H1 (cell line): ENCODE data around the gene DYNLT3. TPM values are rescaled to one million over a fixed set of nuclear protein-coding genes. Genes with fewer than 3 reads are reported as not detected.

ENCODE experiments used
- CTCF ChIA-PET: fragments of 300-600 bp; sonication (Branson Sonifier 250); formaldehyde crosslinking; loops from one replicate; lab custom pipeline; 2021; ENCODE audit not compliant: partially characterized antibody; lab: Charles Lee
- POLR2A ChIA-PET: fragments of 300-600 bp; sonication (Branson Sonifier 250); formaldehyde crosslinking; loops from one replicate; lab custom pipeline; 2021; ENCODE audit warnings: inconsistent platforms; ENCODE audit not compliant: partially characterized antibody; lab: Charles Lee
- DNase-seq, 2 experiments: peaks; one replicate each; pipeline versions ENCODE4 v3.0.0 to v3.0.0-alpha.2; 2010 to 2022; ENCODE audit warnings: low spot score in 2 of 2, low read depth in 1 of 2, mixed read lengths in 1 of 2
- FAIRE-seq: peaks from 2 replicates; lab custom pipeline; 2011; peaks lifted over from hg19 to GRCh38; lab: Jason Lieb, UNC
- H2AFZ ChIP-seq: 2 replicates; pipeline ENCODE4 v1.8.1; 2012; ENCODE audit warnings: low read length, inconsistent platforms
- H2AK5ac ChIP-seq: 2 replicates; pipeline ENCODE4 v1.6.1; 2013; ENCODE audit warnings: low read depth, low read length
- H2BK120ac ChIP-seq: replicated peaks from 2 replicates; pipeline ENCODE3; 2013; ENCODE audit warnings: low read depth, low read length, inconsistent platforms
- H2BK12ac ChIP-seq: 2 replicates; pipeline ENCODE4 v1.6.1; 2013; ENCODE audit warnings: low read depth, low read length
- H2BK15ac ChIP-seq: 2 replicates; pipeline ENCODE4 v1.6.1; 2013; ENCODE audit warnings: low read length
- H2BK20ac ChIP-seq: 2 replicates; pipeline ENCODE4 v1.6.1; 2013; ENCODE audit warnings: low read length
- H2BK5ac ChIP-seq: 2 replicates; pipeline ENCODE4 v1.6.1; 2013; ENCODE audit warnings: low read depth, low read length
- H3K14ac ChIP-seq: 2 replicates; pipeline ENCODE4 v1.6.1; 2013; ENCODE audit warnings: inconsistent platforms; ENCODE audit not compliant: insufficient read length
- H3K18ac ChIP-seq: 2 replicates; pipeline ENCODE4 v1.6.1; 2013; ENCODE audit warnings: low read length; ENCODE audit errors: extremely low read depth
- H3K23ac ChIP-seq: 2 replicates; pipeline ENCODE4 v1.6.1; 2013; ENCODE audit warnings: inconsistent platforms; ENCODE audit not compliant: insufficient read length
- H3K23me2 ChIP-seq: 2 replicates; pipeline ENCODE4 v1.6.1; 2013; ENCODE audit warnings: low read depth, low read length
- H3K27ac ChIP-seq: 2 replicates; pipeline ENCODE4 v1.6.1; 2011; ENCODE audit warnings: low read depth, low read length, inconsistent platforms
- H3K27me3 ChIP-seq, 4 experiments: replicated peaks in 1 of 4; 1 replicate in 1 of 4; 2 replicates in 3 of 4; pipeline versions ENCODE4 v1.6.1 to v1.8.1; 2011 to 2013; ENCODE audit warnings: low read length in 3 of 4, mild to moderate bottlenecking in 3 of 4, inconsistent platforms in 2 of 4, mixed read lengths in 2 of 4, moderate library complexity in 1 of 4; ENCODE audit not compliant: control insufficient read depth in 3 of 4, insufficient read depth in 3 of 4; ENCODE audit errors: extremely low read depth in 1 of 4
- H3K36me3 ChIP-seq, 4 experiments: 2 replicates each; pipeline versions ENCODE4 v1.6.1 to v1.8.1; 2011 to 2013; ENCODE audit warnings: mild to moderate bottlenecking in 4 of 4, low read length in 3 of 4, moderate library complexity in 2 of 4, control low read depth in 1 of 4, inconsistent platforms in 1 of 4; ENCODE audit not compliant: insufficient read depth in 4 of 4, control insufficient read depth in 2 of 4
- H3K4ac ChIP-seq: replicated peaks from 2 replicates; pipeline ENCODE3; 2013; ENCODE audit warnings: low read length, low read depth, mixed read lengths, inconsistent platforms; ENCODE audit not compliant: insufficient read length
- H3K4me1 ChIP-seq, 4 experiments: replicated peaks in 1 of 4; 1 replicate in 1 of 4; 2 replicates in 3 of 4; pipeline versions ENCODE4 v1.6.1 to v1.8.1; 2011 to 2013; ENCODE audit warnings: low read length in 3 of 4, inconsistent platforms in 2 of 4, mixed read lengths in 1 of 4; ENCODE audit not compliant: insufficient read depth in 4 of 4, control insufficient read depth in 3 of 4
- H3K4me2 ChIP-seq, 2 experiments: 2 replicates each; pipeline versions ENCODE4 v1.6.1 to v1.8.1; 2011 to 2013; ENCODE audit warnings: low read depth in 2 of 2, low read length in 2 of 2, control low read depth in 1 of 2, inconsistent platforms in 1 of 2, mild to moderate bottlenecking in 1 of 2; ENCODE audit not compliant: insufficient read depth in 1 of 2
- H3K4me3 ChIP-seq, 4 experiments: fragments of 200-600, 300-600 bp in 1 of 4; sonication (generic), shearing (Covaris generic), sonication (Bioruptor Twin) in 1 of 4; 2 replicates each; pipeline versions ENCODE4 v1.5.1 to v1.8.1; 2011 to 2016; ENCODE audit warnings: low read length in 4 of 4, low read depth in 3 of 4, control low read depth in 2 of 4, inconsistent platforms in 2 of 4, mild to moderate bottlenecking in 2 of 4, mixed read lengths in 1 of 4, moderate library complexity in 1 of 4; ENCODE audit not compliant: insufficient read depth in 2 of 4; ENCODE audit errors: extremely low read depth in 1 of 4
- H3K56ac ChIP-seq: replicated peaks from 2 replicates; pipeline ENCODE3; 2013; ENCODE audit warnings: low read depth, mild to moderate bottlenecking, mixed read lengths, low read length, inconsistent platforms; ENCODE audit not compliant: insufficient read length
- H3K79me1 ChIP-seq: 2 replicates; pipeline ENCODE4 v1.6.1; 2013; ENCODE audit warnings: low read depth, low read length, control low read depth
- H3K79me2 ChIP-seq, 2 experiments: 2 replicates each; pipeline versions ENCODE4 v1.6.1 to v1.8.1; 2012 to 2013; ENCODE audit warnings: low read length in 2 of 2, mild to moderate bottlenecking in 2 of 2, inconsistent platforms in 1 of 2; ENCODE audit not compliant: insufficient read depth in 2 of 2, control insufficient read depth in 1 of 2
- H3K9ac ChIP-seq, 4 experiments: replicated peaks in 1 of 4; 1 replicate in 1 of 4; 2 replicates in 3 of 4; pipeline versions ENCODE4 v1.6.1 to v1.8.1; 2011 to 2013; ENCODE audit warnings: low read depth in 3 of 4, low read length in 3 of 4, control low read depth in 2 of 4, mild to moderate bottlenecking in 2 of 4, moderate library complexity in 2 of 4, inconsistent platforms in 1 of 4; ENCODE audit errors: extremely low read depth in 1 of 4
- H3K9me3 ChIP-seq, 2 experiments: 2 replicates each; pipeline versions ENCODE4 v1.6.1 to v1.8.1; 2012 to 2013; ENCODE audit warnings: mild to moderate bottlenecking in 2 of 2, moderate library complexity in 2 of 2, control low read depth in 1 of 2, inconsistent platforms in 1 of 2, low read depth in 1 of 2, low read length in 1 of 2, mixed read lengths in 1 of 2; ENCODE audit not compliant: insufficient read depth in 2 of 2
- H4K20me1 ChIP-seq, 2 experiments: replicated peaks in 1 of 2; 2 replicates each; pipeline versions ENCODE3 to v1.8.1; 2011 to 2013; ENCODE audit warnings: inconsistent platforms in 2 of 2, low read length in 2 of 2, mild to moderate bottlenecking in 1 of 2; ENCODE audit not compliant: insufficient read depth in 2 of 2, control insufficient read depth in 1 of 2
- H4K5ac ChIP-seq: 2 replicates; pipeline ENCODE4 v1.6.1; 2013; ENCODE audit warnings: low read length, low read depth, mixed read lengths, inconsistent platforms; ENCODE audit not compliant: insufficient read length
- H4K8ac ChIP-seq: 2 replicates; pipeline ENCODE4 v1.8.0; 2013; ENCODE audit warnings: mild to moderate bottlenecking, moderate library complexity, low read length, inconsistent platforms; ENCODE audit not compliant: insufficient read depth; ENCODE audit errors: extremely low read depth
- H4K91ac ChIP-seq: replicated peaks from 2 replicates; pipeline ENCODE3; 2013; ENCODE audit warnings: low read length, mixed read lengths, inconsistent platforms; ENCODE audit not compliant: insufficient read length
- CBX5 ChIP-seq: fragments of 300-800, 300-1000 bp; sonication (generic); IDR thresholded peaks from 2 replicates; pipeline ENCODE4 v1.7.1; 2016; ENCODE audit warnings: antibody characterized with exemption, low read length, low read depth
- CHD1 ChIP-seq: IDR thresholded peaks from 2 replicates; pipeline ENCODE4 v1.6.1; 2012; ENCODE audit warnings: low read depth, low read length, improper control_type of control experiment
- CTBP2 ChIP-seq: IDR thresholded peaks from 2 replicates; pipeline ENCODE4 v1.7.0; 2011; ENCODE audit warnings: borderline replicate concordance, mild to moderate bottlenecking, moderate library complexity, mixed read lengths, low read length; ENCODE audit not compliant: insufficient read depth, insufficient read length
- FOSL1 ChIP-seq: IDR thresholded peaks from 2 replicates; pipeline ENCODE4 v1.6.1; 2011; ENCODE audit warnings: mild to moderate bottlenecking, low read depth, low read length, moderate library complexity; ENCODE audit not compliant: insufficient read depth
- JUN ChIP-seq: IDR thresholded peaks from 2 replicates; pipeline ENCODE4 v1.6.1; 2011; ENCODE audit warnings: low read depth, mild to moderate bottlenecking, improper control_type of control experiment, low read length
- MAFK ChIP-seq: IDR thresholded peaks from 2 replicates; pipeline ENCODE4 v1.6.1; 2012; ENCODE audit warnings: low read depth, mild to moderate bottlenecking, improper control_type of control experiment, low read length
- NRF1 ChIP-seq: IDR thresholded peaks from 2 replicates; pipeline ENCODE4 v1.6.1; 2011; ENCODE audit warnings: mild to moderate bottlenecking, low read depth, low read length, improper control_type of control experiment
- RNF2 ChIP-seq: fragments of 200-900, 300-1000 bp; sonication (generic); IDR thresholded peaks from 2 replicates; pipeline ENCODE4 v1.7.1; 2016; ENCODE audit warnings: borderline replicate concordance, low read depth, mild to moderate bottlenecking, antibody characterized with exemption, low read length; ENCODE audit not compliant: poor library complexity, severe bottlenecking; ENCODE audit errors: missing control alignments
- SIX5 ChIP-seq: IDR thresholded peaks from 2 replicates; pipeline ENCODE4 v1.6.1; 2011; ENCODE audit warnings: mild to moderate bottlenecking, low read depth, low read length
- TAF7 ChIP-seq: optimal IDR thresholded peaks from 2 replicates; pipeline ENCODE3; 2011; ENCODE audit warnings: low read depth, mild to moderate bottlenecking, inconsistent platforms, low read length, moderate library complexity, borderline replicate concordance
- TBP ChIP-seq: IDR thresholded peaks from 2 replicates; pipeline ENCODE4 v1.6.1; 2011; ENCODE audit warnings: low read depth, low read length, improper control_type of control experiment
- WGBS, 2 experiments: shearing (Covaris generic) in 1 of 2; methylation state at CpG; one replicate each; pipeline versions ENCODE4 v1.1.6 to v1.1.7; 2013 to 2015; ENCODE audit warnings: low lambda C conversion rate in 2 of 2, mixed read lengths in 2 of 2, inconsistent platforms in 1 of 2, low coverage in 1 of 2, missing lambda C conversion rate in 1 of 2; ENCODE audit not compliant: insufficient replicate concordance in 2 of 2, insufficient coverage in 1 of 2, insufficient read length in 1 of 2; ENCODE audit errors: extremely low coverage in 1 of 2, missing lambda C conversion rate in 1 of 2; 5-methylcytosine and 5-hydroxymethylcytosine counted together
- polyA plus RNA-seq, 7 experiments: library from polyadenylated mRNA; depleted of rRNA in 3 of 7; stranded (reverse) in 5 of 7; unstranded in 2 of 7; fragments of >200 nt in 5 of 7; fragments of 200-250 nt in 2 of 7; gene quantifications; 1 replicate in 5 of 7; 2 replicates in 1 of 7; 4 replicates in 1 of 7; pipeline versions ENCODE4 v1.2.1 to v1.2.3, GENCODE V29; 2011 to 2013; ENCODE audit warnings: missing spikeins in 2 of 7, mixed read lengths in 2 of 7
- total RNA-seq: library from RNA; stranded (reverse); fragmentation: NEBNext Ultra II Directional; extraction: Animal tissue kit (Norgen Biotek cat#: 25700); gene quantifications from 2 replicates; pipeline ENCODE4 v1.2.1, GENCODE V29; 2021
- TF ChIP-seq, protein P1 (sequence below), 3 experiments: IDR thresholded peaks; 1 replicate in 2 of 3; 2 replicates in 1 of 3; pipeline versions ENCODE4 v1.5.1 to v1.6.1; 2011; ENCODE audit warnings: low read length in 3 of 3, mild to moderate bottlenecking in 3 of 3, inconsistent platforms in 2 of 3, low read depth in 1 of 3, moderate library complexity in 1 of 3; ENCODE audit not compliant: insufficient read depth in 1 of 3; ENCODE audit errors: control extremely low read depth in 1 of 3

DYNLT3 gene
- total and polyA plus RNA-seq, 2 of the 8 experiments (the other 6 are each of a cell fraction or from before 2014, with no cell fraction given) = 2.3 to 3.5 TPM

DNA sequence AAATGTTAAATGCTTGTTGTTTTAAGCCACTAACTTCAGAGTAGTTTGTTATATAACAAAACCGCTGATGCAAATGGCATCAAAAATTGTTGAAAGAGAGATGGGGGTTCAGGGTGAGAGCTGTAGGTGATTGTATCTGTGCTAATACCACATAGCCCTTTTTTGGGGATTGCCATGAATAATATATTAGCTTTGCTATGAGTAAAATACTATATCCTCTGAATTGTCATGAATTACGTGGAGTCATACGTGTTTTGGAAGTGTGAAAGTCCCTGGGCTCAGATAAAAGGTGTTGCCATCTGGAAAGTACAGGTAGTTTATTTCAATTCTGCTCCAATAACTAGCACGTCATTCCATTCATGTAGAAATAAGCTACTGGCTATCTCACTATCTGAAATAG is 30.6 kb downstream of the DYNLT3 start:
- POLR2A ChIA-PET = no interaction called here
- H3K4me2 ChIP-seq = no peak overlapping the region
- H2BK12ac ChIP-seq = no peak overlapping the region
- H3K79me2 ChIP-seq = no peaks in the 10 kb centered on the region
- no peak overlapping the region for H3K27ac ChIP-seq
- H4K91ac ChIP-seq = no peak overlapping the region
- no peak for DNase-seq
- no peak overlapping the region for H3K9ac ChIP-seq
- no peaks in the 10 kb centered on the region for H3K23me2 ChIP-seq
- no peak overlapping the region for H2BK15ac ChIP-seq
- no peaks in the 10 kb centered on the region for H3K27me3 ChIP-seq
- H2BK20ac ChIP-seq = no peak overlapping the region
- no peak overlapping the region for H2AK5ac ChIP-seq
- no peaks in the 10 kb centered on the region for H3K79me1 ChIP-seq
- no peak overlapping the region for H4K8ac ChIP-seq
- H3K14ac ChIP-seq = no peak overlapping the region
- no peak overlapping the region for H3K23ac ChIP-seq
- no peak overlapping the region for H2AFZ ChIP-seq
- H3K9me3 ChIP-seq = no peaks in the 10 kb centered on the region
- no peak for FAIRE-seq
- WGBS, 2 experiments = 93% methylated on average over 4 of the region's 4 CpGs; no CpG with 5 or more reads in 1 of the 2 experiments
- no peak overlapping the region for H3K56ac ChIP-seq
- no peak overlapping the region for H4K5ac ChIP-seq
- no peaks in the 10 kb centered on the region for H3K4me1 ChIP-seq
- no peak overlapping the region for H3K18ac ChIP-seq
- H2BK5ac ChIP-seq = no peak overlapping the region
- H4K20me1 ChIP-seq = no peaks in the 10 kb centered on the region
- CTCF ChIA-PET = interaction anchor here (0.9 to 1.1 kb wide), 2 partner anchors 9 to 38 kb away, joined by 3 to 4 read pairs; no protein-coding TSS in a partner anchor
- no peak overlapping the region for H3K4me3 ChIP-seq
- H3K36me3 ChIP-seq = no peaks in the 10 kb centered on the region
- H3K4ac ChIP-seq = no peak overlapping the region
- H2BK120ac ChIP-seq = no peak overlapping the region
- TF ChIP-seq CHD1 (no peak), MAFK (no peak), JUN (no peak), RNF2 (no peak), TBP (no peak), TAF7 (no peak), FOSL1 (no peak), SIX5 (no peak), CBX5 (no peak), CTBP2 (no peak), NRF1 (no peak)
- TF ChIP-seq, protein P1, sequence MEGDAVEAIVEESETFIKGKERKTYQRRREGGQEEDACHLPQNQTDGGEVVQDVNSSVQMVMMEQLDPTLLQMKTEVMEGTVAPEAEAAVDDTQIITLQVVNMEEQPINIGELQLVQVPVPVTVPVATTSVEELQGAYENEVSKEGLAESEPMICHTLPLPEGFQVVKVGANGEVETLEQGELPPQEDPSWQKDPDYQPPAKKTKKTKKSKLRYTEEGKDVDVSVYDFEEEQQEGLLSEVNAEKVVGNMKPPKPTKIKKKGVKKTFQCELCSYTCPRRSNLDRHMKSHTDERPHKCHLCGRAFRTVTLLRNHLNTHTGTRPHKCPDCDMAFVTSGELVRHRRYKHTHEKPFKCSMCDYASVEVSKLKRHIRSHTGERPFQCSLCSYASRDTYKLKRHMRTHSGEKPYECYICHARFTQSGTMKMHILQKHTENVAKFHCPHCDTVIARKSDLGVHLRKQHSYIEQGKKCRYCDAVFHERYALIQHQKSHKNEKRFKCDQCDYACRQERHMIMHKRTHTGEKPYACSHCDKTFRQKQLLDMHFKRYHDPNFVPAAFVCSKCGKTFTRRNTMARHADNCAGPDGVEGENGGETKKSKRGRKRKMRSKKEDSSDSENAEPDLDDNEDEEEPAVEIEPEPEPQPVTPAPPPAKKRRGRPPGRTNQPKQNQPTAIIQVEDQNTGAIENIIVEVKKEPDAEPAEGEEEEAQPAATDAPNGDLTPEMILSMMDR (IDR thresholded peaks at IDR 0.05; ENCODE audit: control extremely low read depth in 1 of 3, insufficient read depth in 1 of 3, low read depth in 1 of 3, low read length in 3 of 3) = no peak
